ENCODE measurements around the gene ALOX5AP. TPM values are rescaled to one million over a fixed set of nuclear protein-coding genes. Genes with fewer than 3 reads are reported as not detected.

ALOX5AP gene
- total and polyA plus RNA-seq, 10 of the 15 experiments (the other 5 are each of a cell fraction or from before 2014, with no cell fraction given), result 45.9 to 426 (median 109) TPM

DNA sequence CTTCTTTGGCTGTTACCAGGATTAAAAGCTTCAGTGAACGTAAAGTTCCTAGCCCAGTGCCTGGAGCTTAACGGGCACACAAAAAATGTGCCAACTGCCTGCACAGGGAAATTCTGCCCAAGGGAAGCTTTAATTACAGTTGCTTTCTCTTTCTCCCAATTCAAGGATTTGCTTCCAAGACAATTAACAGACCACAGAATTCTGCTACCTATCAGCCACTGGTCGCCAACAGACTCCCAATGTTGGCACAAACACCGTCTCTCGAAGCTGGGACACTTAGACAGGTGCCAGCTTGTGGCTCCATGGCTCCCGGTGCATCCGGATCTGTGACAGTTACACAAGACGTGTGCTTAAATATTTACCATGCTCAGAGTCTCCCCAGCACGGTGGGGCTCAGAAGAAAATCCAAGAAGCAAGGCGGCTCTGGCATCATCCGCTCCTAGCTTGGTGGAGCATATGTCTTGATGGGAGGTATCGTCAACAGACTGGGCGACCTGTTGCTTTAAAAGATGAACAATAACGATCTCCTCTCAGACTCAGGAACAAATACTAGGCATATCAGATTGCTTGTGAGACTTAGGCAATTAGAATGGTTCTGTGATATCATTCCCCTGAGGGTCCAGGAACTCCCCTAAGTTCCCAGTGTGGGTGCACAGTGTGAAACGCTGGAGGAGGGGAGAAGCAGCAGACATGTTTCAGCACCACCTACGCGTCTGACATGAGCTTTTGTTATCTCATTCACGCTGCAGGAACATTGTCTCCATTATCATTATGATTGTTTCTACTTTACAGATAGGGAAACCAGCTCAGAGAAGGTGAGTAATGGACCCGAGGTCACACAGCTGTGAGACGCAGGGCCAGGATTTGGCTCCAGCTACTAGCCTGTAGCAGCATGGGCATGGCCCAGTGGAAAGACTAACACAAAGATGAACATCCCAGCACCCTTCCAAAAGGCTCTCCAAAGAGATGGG is 61.6 kb downstream of the ALOX5AP start (continued):
- TF ChIP-seq, protein P1, sequence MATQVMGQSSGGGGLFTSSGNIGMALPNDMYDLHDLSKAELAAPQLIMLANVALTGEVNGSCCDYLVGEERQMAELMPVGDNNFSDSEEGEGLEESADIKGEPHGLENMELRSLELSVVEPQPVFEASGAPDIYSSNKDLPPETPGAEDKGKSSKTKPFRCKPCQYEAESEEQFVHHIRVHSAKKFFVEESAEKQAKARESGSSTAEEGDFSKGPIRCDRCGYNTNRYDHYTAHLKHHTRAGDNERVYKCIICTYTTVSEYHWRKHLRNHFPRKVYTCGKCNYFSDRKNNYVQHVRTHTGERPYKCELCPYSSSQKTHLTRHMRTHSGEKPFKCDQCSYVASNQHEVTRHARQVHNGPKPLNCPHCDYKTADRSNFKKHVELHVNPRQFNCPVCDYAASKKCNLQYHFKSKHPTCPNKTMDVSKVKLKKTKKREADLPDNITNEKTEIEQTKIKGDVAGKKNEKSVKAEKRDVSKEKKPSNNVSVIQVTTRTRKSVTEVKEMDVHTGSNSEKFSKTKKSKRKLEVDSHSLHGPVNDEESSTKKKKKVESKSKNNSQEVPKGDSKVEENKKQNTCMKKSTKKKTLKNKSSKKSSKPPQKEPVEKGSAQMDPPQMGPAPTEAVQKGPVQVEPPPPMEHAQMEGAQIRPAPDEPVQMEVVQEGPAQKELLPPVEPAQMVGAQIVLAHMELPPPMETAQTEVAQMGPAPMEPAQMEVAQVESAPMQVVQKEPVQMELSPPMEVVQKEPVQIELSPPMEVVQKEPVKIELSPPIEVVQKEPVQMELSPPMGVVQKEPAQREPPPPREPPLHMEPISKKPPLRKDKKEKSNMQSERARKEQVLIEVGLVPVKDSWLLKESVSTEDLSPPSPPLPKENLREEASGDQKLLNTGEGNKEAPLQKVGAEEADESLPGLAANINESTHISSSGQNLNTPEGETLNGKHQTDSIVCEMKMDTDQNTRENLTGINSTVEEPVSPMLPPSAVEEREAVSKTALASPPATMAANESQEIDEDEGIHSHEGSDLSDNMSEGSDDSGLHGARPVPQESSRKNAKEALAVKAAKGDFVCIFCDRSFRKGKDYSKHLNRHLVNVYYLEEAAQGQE (IDR thresholded peaks at IDR 0.05; ENCODE audit: low read depth, low read length), result no peak
- TF ChIP-seq, protein P2, sequence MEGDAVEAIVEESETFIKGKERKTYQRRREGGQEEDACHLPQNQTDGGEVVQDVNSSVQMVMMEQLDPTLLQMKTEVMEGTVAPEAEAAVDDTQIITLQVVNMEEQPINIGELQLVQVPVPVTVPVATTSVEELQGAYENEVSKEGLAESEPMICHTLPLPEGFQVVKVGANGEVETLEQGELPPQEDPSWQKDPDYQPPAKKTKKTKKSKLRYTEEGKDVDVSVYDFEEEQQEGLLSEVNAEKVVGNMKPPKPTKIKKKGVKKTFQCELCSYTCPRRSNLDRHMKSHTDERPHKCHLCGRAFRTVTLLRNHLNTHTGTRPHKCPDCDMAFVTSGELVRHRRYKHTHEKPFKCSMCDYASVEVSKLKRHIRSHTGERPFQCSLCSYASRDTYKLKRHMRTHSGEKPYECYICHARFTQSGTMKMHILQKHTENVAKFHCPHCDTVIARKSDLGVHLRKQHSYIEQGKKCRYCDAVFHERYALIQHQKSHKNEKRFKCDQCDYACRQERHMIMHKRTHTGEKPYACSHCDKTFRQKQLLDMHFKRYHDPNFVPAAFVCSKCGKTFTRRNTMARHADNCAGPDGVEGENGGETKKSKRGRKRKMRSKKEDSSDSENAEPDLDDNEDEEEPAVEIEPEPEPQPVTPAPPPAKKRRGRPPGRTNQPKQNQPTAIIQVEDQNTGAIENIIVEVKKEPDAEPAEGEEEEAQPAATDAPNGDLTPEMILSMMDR (IDR thresholded peaks at IDR 0.05 in 2 of 3, conservative IDR thresholded peaks at IDR 0.05 in 1 of 3; ENCODE audit: control insufficient read depth in 2 of 3, extremely low read depth in 1 of 3, insufficient read depth in 1 of 3, low read depth in 3 of 3, low read length in 3 of 3), result no peak
- TF ChIP-seq POLR2AphosphoS2 (IDR thresholded peaks at IDR 0.05; ENCODE audit: low read depth, low read length) (no peak), TCF12 (IDR thresholded peaks at IDR 0.05; ENCODE audit: low read depth, low read length) (peak; percentile 73; the same call in 1 of the 2 replicates), CREM (IDR thresholded peaks at IDR 0.05; ENCODE audit: low read depth) (peak; percentile 56; the same call in 1 of the 2 replicates)

Measured in GM12878 (cell line).